GM18499 (cell line): Measurements from ENCODE around the gene FOSL2.

Source experiments
- ATAC-seq: cut with Tn5 transposase; IDR thresholded peaks from one replicate; pipeline ENCODE4 v1.9.1; 2021; ENCODE audit warnings: moderate number of reproducible peaks; ENCODE audit not compliant: insufficient read depth, unreplicated experiment

Gene FOSL2

DNA sequence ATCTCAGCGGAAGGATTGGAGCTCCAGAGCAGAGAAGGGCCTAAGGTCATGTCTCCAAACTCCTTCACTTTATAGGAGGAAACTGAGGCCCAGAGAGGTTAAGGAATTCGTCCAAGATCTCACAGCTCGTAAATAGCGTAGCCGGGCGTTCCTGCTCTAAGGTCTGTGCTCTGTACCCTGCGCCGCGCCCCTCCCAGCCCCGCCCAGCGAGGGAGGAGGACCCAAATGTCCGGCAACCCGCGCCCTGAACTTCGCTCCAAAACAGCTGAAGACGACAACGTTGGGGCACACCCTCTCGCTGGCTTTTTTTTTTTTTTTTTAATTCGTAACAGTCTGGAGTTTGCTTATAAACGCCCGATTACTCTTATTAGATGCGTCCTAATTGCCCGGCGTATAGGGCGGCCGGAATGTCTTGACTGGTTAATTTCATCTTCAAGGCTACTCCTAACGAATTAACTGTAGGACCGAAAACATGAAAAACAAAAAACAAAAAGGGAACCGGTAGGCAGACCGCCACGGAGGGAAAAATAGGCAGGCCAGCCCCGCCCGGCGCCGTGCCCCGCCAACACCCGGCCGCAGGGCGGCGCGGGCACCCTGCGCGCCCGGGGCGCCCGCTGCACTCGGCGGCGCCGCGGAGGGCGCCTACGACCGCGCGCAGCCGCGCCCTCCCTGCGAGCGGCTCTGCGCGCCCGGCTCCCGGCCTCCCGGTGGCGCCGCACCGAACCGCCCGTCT, 928 bp upstream of the FOSL2 start:
- ATAC-seq: peak; percentile 11

DNA sequence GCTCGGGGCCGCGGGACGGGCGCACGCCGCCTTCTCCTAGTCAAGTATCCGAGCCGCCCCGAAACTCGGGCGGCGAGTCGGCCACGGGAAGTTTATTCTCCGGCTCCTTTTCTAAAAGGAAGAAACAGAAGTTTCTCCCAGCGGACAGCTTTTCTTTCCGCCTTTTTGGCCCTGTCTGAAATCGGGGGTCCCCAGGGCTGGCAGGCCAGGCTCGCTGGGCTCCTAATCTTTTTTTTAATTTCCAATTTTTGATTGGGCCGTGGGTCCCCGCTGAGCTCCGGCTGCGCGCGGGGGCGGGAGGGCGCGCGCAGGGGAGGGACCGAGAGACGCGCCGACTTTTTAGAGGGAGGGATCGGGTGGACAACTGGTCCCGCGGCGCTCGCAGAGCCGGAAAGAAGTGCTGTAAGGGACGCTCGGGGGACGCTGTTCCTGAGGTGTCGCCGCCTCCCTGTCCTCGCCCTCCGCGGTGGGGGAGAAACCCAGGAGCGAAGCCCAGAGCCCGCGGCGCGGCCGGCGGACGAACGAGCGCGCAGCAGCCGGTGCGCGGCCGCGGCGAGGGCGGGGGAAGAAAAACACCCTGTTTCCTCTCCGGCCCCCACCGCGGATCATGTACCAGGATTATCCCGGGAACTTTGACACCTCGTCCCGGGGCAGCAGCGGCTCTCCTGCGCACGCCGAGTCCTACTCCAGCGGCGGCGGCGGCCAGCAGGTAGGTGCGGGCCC, 617 bp downstream of the FOSL2 start:
- ATAC-seq: no peak

DNA sequence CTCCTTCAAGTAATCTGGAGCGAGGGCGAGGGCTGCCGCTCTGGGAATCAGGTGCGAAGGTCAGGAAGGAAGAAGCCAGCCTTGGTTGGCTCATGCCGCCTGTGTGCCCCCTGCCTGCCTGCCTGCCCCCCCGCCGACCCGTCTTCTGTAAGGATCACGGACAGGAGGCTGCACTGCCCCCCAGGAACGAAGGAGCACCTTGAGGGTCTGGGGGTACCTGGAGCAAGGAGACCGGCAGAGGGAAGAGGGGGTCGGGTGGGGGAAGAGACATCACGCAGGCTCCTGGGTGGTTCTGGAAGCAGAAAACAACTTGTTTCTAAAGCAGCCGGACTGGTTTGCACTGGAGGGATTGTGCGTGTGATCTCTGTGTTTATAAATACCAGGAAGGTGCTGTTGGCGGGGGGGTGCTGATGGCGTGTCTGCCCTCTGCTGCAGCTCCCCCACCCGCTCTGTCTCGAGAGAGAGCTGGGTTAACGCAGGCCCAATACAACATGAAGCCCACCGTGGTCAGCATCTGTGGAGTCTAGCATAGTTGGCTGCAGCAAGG, 1.7 kb downstream of the FOSL2 start:
- no peak for ATAC-seq

DNA sequence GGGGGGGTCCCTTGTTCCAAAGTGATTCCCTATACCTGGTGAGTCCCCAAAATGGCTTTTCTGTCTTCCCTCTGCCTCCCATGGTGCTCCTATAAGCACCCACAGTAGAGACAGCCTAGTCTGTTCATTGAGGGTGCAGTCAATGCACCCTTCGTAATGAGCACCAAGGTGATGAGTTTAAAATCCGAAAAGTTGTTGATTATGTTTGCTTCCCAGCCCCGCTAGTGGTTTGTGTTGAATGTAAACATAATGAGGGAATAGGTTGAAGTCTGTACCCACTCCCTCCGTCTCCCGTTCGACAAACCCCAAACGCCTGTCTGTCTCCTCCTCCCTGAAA, 2.3 kb downstream of the FOSL2 start:
- no peak for ATAC-seq

DNA sequence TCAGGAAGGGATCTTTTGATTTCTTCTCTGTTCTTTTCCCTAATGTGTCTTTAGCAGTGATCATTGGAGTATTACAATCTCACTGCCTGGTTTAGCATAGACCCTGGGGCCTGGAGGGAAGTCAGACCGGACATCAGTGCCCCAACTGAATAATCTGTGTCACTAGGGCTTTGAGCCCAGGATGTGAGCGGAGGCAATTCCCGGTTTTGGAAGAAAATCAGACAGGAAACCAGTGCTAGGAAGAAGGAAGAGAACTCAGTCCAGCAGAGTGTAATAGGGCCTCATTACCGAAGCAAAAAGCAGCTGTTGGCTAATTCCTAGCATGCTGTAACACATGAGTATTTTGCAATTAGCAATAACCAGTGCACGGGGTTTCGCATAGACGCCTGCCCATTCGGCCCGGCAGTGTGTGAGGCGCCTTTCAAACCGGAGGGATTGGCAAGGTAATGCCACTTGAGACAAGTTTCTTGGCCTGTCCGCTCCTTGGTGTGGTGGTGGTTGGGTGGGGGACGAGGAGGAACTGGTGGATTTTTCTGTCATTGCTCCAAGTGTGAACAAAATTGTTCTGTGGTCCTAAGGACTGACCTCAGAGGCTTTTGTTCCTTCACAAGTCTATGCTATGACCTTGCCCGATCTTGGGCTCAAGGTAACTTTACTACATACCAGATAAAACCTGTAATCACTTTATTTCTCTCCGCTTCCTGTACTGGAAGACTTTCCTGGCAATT, 2.8 kb downstream of the FOSL2 start:
- ATAC-seq: no peak

DNA sequence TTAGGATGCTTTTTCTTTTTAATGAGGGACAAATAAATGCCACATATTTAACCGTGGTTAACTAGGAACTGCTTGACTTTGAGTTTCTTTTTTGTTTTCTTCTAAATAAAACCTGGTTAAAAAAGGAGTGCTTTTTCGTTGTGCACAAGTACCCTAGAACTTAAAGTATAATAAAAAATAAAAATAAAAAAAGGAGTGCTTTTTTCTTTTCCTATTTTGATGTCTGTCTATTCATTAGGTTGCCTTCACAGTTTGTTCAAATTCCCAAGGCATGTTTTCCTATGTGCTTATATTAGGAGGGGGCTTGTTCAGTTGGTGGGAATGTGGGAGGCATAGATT, 4.4 kb downstream of the FOSL2 start:
- ATAC-seq: no peak

DNA sequence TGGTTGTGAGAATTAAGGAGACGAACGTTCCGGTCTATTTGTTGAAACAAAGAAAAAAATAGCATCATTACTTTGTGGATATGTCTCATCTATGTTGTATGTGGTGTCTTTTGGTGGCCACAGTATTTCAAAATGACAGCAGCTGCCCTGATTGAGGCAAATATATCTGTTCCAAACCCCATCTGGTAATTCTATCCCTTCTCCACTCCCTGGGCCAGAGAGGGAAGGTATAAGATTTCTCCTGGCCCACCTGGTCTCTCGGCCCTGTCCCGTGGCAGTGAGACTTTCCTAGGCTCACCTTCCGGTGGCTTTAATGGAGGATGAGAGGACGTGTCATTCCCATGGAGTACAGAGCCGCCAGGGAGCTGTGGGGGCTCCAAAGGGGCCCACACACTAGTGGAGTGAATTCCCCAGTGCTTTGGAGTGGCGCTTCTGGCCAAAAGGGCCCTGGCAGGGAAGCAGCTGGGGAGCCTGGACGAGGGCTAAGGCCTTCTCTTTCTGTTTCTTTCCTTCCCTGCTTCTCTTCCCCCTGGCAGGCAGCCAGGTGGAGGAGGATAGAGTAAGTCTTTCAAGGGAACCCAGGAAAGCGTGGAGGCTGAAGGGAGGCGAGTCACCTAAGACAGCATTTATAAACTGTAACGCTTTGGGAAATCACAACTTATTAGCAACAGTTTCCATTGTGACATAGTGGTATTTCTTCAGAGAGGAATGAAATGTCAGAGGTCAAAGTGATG, 5.6 kb downstream of the FOSL2 start:
- no peak for ATAC-seq

DNA sequence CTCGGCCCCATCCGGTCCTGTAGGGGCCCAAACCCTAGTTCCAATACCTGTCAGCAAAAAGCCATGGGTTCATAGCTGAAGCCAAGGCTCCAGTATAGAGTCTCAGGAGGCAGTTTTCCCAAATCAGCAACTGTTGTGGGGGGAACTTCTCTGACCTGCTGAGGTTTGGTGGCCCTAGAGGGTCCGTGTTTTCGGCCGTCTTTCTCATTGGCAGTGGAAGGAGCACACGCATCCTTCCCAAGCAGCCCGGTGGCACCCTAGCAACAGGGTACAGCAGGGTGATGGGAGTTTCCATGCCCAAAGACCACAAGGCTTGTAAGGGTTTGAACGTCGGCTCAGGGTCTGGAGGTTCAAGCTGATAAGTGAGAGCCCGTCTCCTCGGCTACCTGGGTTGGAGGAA, 6.6 kb downstream of the FOSL2 start:
- ATAC-seq: no peak

DNA sequence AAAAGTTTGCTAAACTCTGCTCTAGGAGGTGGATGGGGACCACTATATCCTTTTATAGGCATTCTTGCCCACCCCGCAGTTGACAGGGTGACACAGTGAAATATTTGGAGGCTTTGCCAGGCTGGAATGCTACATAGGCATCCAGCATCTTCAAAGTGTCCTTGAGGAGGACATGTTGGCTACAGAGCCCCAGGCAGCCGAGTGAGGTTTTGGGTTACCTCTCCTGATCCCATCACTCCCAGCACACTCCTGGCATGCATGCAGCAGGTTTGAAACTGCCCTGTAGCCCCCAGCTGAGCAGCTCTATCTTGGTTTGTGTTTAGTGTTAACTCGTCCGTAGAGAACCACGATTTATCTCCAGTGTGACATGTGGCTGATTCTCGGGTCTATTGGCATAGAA, 7.3 kb downstream of the FOSL2 start:
- no peak for ATAC-seq

DNA sequence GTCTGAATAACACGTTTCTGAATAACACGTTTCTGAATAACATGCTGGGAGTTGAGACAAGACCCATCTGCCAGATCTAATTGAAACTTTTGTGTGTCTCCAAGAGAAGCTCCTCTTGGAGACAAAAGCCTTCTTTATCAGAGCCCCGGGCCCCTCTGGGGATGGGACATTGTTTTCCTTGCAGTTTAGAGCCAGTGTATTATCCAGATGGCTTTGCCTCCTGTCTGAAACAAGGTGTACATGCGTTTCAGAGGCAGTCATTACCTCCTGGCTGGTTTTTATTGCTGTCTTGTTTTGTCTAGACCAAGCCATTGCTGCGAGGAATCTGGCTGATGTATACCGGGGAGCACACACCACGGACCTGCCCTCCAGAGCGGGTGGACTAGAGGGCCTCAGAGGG, 7.8 kb downstream of the FOSL2 start:
- ATAC-seq: no peak

DNA sequence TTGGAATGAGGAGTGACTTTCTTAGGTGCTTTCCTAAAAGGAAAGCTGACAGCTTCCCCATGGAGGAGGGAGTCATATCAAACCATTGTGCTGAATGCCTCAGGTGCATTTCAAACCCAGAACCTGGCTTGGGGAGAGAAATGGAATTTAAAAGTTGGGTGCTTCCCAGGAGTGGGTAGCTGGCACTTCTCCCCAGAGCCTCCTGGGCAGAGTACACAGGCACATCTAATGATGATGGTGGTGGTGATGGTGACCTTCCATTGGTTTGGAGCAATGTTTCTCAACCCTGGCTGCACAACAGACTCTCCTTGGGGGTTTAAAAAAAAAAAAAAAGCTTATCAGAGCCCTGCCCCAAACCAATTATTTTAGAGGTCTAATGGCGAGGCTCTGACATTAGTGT, 8.3 kb downstream of the FOSL2 start:
- no peak for ATAC-seq

DNA sequence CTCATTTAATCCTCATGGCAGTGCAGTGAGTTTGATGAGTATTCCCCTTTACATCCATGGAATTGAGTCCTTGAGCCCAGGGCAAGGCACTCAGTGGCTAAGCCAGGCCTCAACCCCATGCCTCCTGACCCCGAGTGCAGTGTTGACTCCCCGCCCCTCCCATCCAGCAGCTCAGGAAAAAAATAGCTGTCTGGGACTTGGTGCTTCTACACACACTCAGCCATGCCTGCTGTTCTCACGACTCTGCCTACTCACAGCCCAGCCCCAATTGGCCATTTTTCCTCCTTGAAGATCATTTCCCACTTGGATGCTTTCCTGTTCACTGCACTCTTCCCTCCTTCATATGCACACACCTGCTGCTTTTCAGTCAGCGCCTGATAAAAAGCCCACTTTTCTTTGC, 8.8 kb downstream of the FOSL2 start:
- ATAC-seq: no peak

DNA sequence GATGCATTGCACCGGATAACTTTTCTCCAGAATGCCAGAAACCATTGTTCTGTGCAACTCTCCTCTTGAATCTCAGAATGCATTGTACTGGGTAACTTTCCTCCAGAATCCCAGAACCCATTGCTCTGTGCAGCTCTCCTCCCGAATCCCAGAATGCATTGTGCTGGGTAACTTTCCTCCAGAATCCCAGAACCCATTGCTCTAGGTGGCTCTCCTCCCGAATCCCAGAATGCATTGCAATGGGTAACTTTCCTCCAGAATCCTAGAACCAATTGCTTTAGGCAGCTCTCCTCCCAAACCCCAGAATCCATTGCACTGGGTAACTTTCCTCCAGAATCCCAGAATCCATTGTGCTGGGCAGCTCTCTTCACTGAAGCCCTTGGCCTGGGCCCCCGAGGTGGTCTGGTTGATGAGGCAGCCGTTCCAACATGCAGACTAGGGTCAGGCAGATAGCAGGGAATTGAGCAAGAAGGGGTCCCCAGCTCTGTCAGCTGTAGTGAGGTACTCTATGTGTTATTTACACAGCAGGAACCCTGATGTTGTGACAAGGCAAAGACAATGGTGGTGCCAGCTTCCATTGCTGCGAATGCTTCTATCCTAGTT, 9.4 kb downstream of the FOSL2 start:
- ATAC-seq: no peak

DNA sequence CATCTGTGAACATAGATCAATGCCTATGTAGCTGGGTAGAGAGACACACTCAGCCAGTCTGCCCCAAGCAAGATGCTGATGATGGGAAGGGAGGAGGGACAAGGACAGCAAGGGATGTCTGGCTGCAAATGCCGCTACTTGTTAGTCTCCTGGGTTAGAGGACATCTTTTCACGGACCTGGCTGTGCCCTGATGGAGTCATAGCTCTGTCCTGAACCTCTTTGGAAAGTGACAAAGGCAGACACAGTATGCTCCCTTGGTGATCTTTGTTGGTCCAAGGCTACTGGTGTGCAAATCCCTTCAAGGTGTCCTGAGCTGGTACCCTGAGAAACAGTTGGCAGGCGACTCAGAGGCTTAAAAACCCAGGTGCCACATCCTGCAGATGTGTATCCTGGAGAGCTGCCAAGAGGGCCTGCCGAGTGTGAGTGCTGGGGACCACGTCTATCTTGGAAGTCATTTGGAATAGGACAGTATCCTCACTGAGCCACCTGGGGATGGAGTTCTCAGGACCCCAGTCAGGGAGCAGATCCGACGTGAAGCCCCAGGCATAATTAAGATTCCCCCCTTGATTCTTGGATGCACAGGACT, 10.8 kb downstream of the FOSL2 start:
- ATAC-seq: no peak

DNA sequence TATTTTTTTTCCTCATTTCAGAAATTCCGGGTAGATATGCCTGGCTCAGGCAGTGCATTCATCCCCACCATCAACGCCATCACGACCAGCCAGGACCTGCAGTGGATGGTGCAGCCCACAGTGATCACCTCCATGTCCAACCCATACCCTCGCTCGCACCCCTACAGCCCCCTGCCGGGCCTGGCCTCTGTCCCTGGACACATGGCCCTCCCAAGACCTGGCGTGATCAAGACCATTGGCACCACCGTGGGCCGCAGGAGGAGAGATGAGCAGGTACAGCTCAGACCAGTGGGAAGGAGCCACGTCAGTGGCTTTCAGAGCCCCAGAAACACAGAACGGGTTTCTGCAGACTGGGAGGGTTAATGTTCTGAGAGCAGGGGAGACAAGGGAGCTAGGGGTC, 11.4 kb downstream of the FOSL2 start:
- no peak for ATAC-seq

DNA sequence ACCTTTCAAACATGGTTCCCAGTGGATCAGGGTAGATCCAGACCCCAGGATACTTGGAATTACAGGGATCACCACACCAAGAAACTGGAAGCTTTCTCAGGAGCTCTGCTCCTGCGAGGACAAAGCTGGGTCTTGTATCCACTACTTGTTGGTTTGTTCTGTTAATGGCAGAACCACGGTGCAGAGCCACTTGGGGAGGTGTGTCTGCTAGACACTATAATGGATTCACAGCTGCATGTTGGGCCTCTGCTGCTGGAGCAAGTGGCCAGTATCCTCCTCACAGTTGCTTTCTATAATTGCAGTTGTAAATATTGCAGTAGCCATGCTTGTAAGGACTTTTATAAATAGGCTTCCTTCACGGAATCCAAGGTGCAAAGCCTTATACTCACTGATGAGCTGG, 12.9 kb downstream of the FOSL2 start:
- ATAC-seq: no peak

DNA sequence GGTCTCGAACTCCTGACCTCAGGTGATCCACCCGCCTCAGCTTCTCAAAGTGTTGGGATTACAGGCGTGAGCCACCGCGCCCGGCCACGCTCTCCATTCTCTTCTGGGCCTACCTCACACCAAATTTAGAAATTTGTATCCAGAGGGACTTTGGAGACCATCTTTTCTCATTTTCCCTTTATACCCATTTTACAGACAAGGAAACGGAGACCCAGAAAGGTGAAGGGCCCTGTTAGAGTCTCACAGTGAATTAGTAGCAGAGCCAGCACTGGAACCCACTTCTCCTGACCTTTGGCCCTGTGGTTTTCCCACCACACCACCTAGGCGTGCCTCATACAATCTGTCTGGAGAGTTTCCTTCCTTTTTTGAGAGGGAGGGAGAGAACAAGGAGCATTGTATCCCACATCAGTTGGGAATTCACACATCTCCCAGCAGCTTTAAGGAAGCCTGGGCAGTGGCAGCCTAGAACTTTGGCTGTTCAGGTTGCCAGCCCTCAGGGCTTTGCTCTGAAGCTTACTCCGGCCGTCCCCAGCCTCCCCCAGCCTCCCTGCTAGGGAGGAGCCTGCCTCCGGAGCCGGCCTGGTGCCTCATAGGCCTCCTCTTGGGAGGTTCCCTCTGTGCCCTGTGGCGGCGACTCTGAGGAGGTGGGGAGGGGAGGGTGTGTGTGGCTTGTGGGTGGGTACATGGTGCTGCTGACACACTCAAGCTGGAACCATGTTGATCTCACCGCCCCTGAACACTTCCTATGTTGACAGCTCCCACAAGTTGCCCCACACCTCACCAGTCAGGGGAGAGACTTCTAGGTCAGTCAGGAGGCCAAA, 13.8 kb downstream of the FOSL2 start:
- ATAC-seq: no peak

DNA sequence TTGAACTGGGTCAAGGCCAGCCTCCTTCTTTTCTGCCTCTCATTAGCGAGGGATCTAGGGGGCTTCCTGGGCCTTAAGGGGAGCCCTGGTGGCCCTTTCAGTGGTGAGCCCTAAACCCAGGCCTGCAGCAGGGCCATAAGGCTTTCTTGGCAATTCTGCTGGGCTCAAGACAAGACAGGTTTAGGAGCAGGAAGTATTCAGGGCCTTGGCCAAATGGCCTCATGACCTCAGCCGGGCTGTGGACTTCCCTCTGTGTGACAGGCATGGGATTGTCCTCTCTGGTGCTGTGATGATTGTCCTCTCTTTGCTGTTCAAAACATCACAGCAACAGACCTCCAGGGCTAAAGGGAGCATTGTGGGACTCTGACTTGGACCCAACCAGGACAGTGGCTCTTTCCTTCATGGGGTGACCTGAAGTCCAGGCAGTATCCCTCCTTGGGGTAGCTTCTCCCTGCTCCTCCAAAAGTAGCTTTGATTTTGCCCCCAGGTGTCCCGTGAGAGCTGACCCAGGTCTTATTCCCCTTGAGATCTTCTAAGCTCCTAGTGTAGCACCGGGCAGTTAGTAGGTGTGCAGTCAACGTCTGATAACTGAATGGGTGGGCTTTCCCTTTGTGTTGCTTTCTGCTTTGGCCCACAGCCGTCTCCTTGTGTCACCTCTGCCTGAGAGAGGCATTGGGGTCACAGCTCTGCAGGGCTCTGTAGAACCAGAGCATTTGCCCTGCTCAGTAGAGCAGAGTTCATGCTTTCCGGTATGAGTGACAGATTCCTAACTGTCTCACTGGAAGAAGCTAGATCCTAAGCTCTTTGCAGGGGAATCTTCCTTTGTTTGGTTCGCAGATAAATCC, 14.7 kb downstream of the FOSL2 start:
- ATAC-seq: no peak
